Measurements from ENCODE around the gene MAPK8.

The MAPK8 gene

DNA sequence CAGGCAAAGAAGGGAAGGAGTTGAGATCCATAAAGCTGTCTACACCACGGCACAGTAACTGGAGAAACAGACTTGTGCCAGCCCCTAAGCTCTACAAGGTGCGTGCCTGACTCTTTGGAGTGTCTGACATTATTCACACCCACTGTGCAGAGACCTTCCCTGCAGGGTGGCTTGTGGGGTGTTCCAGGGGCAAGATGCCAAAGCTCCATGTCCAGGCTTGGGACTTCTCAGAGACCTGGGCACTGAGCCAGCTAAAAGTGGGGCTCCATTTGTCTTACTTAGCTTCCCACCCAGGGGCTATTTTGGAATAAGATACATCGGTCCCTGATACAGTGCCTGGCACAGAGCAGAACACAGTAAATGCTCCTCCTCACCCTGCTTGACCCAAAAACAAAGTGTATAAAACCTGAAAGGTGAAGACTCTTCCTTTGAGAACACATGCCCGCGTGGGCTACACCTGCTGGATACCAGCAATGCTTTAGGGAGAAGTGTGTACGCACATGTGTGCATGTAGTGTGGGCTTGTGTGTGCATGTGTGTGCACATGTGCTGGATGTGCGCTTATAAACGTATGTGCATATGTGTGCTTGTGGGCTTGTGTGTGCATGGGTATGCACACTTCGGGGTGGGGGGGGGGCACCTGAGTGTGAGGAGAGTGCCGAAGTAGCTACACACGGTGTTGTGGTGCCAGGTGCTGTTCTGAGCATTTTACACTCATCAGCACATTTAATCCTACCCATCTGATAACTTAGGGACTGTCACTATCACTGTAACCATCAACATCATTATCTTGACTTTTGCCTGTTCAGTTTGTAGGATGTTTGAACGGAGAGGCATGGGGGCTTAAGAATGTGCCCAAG is 155.4 kb downstream of the MAPK8 start:
- Histone ChIP-seq H3K36me3 (no peaks in the 10 kb centered on the region), H3K27me3 (peaks cover 15% of the 10 kb centered on the region), H3K4me1 (ENCODE audit: control insufficient read depth in 1 of 2, insufficient read depth in 1 of 2, low read depth in 1 of 2, low read length in 1 of 2) (peaks cover under 1 to 5% of the 10 kb centered on the region in 2 experiments), H3K4me3 (ENCODE audit: low read depth in 1 of 2, low read length in 1 of 2) (no peak overlapping the region), H3K27ac (no peak overlapping the region), H3K9me3 (no peaks in the 10 kb centered on the region)
- TF ChIP-seq, protein P1, sequence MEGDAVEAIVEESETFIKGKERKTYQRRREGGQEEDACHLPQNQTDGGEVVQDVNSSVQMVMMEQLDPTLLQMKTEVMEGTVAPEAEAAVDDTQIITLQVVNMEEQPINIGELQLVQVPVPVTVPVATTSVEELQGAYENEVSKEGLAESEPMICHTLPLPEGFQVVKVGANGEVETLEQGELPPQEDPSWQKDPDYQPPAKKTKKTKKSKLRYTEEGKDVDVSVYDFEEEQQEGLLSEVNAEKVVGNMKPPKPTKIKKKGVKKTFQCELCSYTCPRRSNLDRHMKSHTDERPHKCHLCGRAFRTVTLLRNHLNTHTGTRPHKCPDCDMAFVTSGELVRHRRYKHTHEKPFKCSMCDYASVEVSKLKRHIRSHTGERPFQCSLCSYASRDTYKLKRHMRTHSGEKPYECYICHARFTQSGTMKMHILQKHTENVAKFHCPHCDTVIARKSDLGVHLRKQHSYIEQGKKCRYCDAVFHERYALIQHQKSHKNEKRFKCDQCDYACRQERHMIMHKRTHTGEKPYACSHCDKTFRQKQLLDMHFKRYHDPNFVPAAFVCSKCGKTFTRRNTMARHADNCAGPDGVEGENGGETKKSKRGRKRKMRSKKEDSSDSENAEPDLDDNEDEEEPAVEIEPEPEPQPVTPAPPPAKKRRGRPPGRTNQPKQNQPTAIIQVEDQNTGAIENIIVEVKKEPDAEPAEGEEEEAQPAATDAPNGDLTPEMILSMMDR (IDR thresholded peaks at IDR 0.05), result no peak

DNA sequence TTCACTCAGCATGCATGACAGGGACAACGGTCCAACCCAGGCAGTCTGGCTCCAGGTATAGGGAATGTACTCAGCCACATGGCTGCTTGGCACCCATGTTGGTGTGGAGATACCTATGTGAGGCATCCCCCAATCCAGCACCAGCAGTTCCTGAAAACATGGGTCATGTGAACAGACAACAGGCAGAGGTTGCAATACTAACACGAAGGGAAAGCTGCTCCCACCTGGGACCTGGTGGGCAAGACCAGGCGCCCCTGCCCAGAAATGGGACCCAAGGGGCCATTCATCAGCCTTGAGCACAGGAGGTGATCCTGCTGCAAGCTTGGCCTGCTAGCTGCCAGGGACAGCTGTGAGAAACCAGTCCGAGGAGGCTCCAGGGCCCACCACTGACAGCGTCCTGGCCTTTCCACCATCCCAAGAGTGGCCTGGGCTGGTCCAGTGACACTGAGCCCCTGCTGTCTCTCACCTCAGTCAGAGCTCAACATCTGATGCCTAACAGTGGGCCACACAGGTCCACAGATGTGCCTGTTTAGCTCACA is 156.1 kb downstream of the MAPK8 start:
- no peak overlapping the region for H3K27ac ChIP-seq
- no peaks in the 10 kb centered on the region for H3K9me3 ChIP-seq
- no peaks in the 10 kb centered on the region for H3K36me3 ChIP-seq
- H3K4me1 ChIP-seq (ENCODE audit: control insufficient read depth in 1 of 2, insufficient read depth in 1 of 2, low read depth in 1 of 2, low read length in 1 of 2), result no peaks in the 10 kb centered on the region
- H3K4me3 ChIP-seq (ENCODE audit: low read depth in 1 of 2, low read length in 1 of 2), result no peak overlapping the region
- H3K27me3 ChIP-seq, result peaks cover 15% of the 10 kb centered on the region
- TF ChIP-seq, protein P1 (IDR thresholded peaks at IDR 0.05), result no peak

DNA sequence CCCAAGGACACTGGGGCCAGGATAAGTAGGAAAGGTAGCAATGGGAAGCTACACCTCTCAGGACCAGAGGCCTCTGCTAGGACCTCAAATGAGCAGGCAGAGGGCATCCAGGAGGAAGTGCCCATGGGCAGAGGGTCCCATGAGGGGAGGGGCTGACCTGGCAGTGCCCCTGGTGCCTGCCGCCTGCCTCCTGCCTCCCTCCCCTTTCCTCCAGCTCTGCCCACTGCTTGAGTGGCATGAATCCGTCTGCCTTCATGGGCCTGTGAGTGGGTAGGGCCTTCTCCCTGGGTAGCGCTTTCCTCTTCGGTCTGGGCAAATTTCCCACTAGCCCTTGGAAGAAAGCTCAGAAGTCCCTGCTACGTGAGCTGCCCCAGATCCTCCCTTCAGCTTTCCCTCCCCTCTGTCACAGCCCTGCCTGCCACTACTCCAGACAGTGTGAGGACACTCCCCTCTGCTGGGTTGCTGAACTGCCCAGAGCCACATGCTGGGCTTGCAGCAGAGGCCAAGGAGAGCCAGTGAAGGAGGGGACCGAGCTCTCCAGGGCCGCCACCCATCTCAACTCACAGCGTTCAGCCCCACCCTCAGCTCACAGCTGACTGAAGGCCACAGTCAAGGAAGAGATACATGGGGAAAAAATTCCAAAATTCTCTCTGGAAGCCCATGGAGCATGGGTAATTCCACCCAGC is 157.0 kb downstream of the MAPK8 start:
- Histone ChIP-seq H3K36me3 (no peaks in the 10 kb centered on the region), H3K27ac (no peak overlapping the region), H3K9me3 (no peaks in the 10 kb centered on the region), H3K4me3 (ENCODE audit: low read depth in 1 of 2, low read length in 1 of 2) (no peak overlapping the region), H3K4me1 (ENCODE audit: control insufficient read depth in 1 of 2, insufficient read depth in 1 of 2, low read depth in 1 of 2, low read length in 1 of 2) (no peaks in the 10 kb centered on the region), H3K27me3 (peaks cover 15% of the 10 kb centered on the region)
- TF ChIP-seq, protein P1 (IDR thresholded peaks at IDR 0.05), result no peak

DNA sequence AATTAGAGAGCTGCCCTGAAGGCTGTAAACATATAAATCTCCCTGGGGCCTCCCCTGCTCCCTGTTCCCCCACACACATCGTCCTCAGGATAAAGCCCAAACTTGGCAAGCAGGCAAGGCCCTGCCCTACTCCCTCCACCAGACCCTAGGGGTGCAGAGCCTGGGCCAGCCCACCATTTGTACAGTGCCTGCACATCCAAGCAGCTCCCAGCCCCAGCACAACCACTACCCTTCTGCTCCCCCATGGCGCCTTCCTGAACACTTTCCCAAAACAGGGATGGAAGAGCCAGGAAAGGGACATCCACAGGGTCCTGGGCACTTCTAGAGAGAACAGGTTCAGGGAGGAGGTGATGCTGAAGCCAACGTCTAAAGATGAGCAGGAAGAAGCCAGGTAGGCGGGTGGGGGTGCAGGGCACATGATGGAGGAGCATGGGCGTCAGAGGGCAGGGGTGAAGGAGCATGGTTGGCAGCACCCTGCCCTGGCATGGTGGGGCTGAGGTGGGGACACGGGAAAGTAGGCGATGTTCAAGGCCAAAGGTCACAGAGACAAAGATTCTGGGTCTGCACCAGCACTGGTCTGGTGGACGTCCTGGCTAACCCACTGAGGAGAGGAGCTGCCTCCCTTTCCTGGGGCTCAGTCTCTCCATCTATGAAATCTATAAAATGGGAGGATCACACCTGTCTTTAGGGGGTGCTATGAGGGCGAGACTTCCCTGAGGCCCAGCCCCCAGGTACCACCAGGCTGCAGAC is 157.8 kb downstream of the MAPK8 start:
- Histone ChIP-seq H3K36me3 (no peaks in the 10 kb centered on the region), H3K4me3 (ENCODE audit: low read depth in 1 of 2, low read length in 1 of 2) (no peak overlapping the region), H3K27ac (no peak overlapping the region), H3K27me3 (peaks cover 15% of the 10 kb centered on the region), H3K4me1 (ENCODE audit: control insufficient read depth in 1 of 2, insufficient read depth in 1 of 2, low read depth in 1 of 2, low read length in 1 of 2) (no peaks in the 10 kb centered on the region), H3K9me3 (no peaks in the 10 kb centered on the region)
- TF ChIP-seq, protein P1 (IDR thresholded peaks at IDR 0.05), result no peak
